Measurements from ENCODE around the gene GTPBP6.
"Not testable (repeated sequence)": the region's sequence is repeated elsewhere in the genome, so short reads cannot be mapped to it uniquely, and the experiment has no call there.

GTPBP6 gene

GRCh38 chrX:331151-331824 is 12.7 kb upstream of the GTPBP6 start:
- H3K36me3 ChIP-seq (ENCODE audit: control insufficient read depth, insufficient read depth, low read length): peaks cover 2% of the 10 kb centered on the region; the same call in 1 of the 2 replicates
- TF ChIP-seq CTCF (IDR thresholded peaks at IDR 0.05; ENCODE audit: insufficient read depth, low read length, poor library complexity, severe bottlenecking): no peak
- DNase-seq (ENCODE audit: extremely low read depth, insufficient read length): no peak
- no peaks in the 10 kb centered on the region for H3K27me3 ChIP-seq (replicated peaks; ENCODE audit: control insufficient read depth, insufficient read depth, low read length)
- H3K4me3 ChIP-seq (replicated peaks; ENCODE audit: low read depth, low read length): no peak overlapping the region

GRCh38 chrX:330726-331150 is 12.1 kb upstream of the GTPBP6 start:
- Histone ChIP-seq H3K36me3 (ENCODE audit: control insufficient read depth, insufficient read depth, low read length) (peaks cover 2% of the 10 kb centered on the region; the same call in 1 of the 2 replicates), H3K4me3 (replicated peaks; ENCODE audit: low read depth, low read length) (no peak overlapping the region), H3K27me3 (replicated peaks; ENCODE audit: control insufficient read depth, insufficient read depth, low read length) (no peaks in the 10 kb centered on the region)
- no peak for TF ChIP-seq CTCF (IDR thresholded peaks at IDR 0.05; ENCODE audit: insufficient read depth, low read length, poor library complexity, severe bottlenecking)
- no peak for DNase-seq (ENCODE audit: extremely low read depth, insufficient read length)

- not testable (repeated sequence) for H3K4me3 ChIP-seq (replicated peaks; ENCODE audit: low read depth, low read length); H3K36me3 ChIP-seq (ENCODE audit: control insufficient read depth, insufficient read depth, low read length); DNase-seq (ENCODE audit: extremely low read depth, insufficient read length); H3K27me3 ChIP-seq (replicated peaks; ENCODE audit: control insufficient read depth, insufficient read depth, low read length)
Observed at GRCh38 chrX:330141-330725, 11.6 kb upstream of the GTPBP6 start.

- H3K27me3 ChIP-seq (replicated peaks; ENCODE audit: control insufficient read depth, insufficient read depth, low read length): no peaks in the 10 kb centered on the region
- no peak overlapping the region for H3K4me3 ChIP-seq (replicated peaks; ENCODE audit: low read depth, low read length)
- H3K36me3 ChIP-seq (ENCODE audit: control insufficient read depth, insufficient read depth, low read length): peaks cover 2% of the 10 kb centered on the region; the same call in 1 of the 2 replicates
- TF ChIP-seq CTCF (IDR thresholded peaks at IDR 0.05; ENCODE audit: insufficient read depth, low read length, poor library complexity, severe bottlenecking): no peak
- DNase-seq (ENCODE audit: extremely low read depth, insufficient read length): no peak
Observed at GRCh38 chrX:329291-329910, 10.8 kb upstream of the GTPBP6 start.

GRCh38 chrX:327660-328126 is 9.1 kb upstream of the GTPBP6 start:
- no peaks in the 10 kb centered on the region for H3K27me3 ChIP-seq (replicated peaks; ENCODE audit: control insufficient read depth, insufficient read depth, low read length)
- H3K4me3 ChIP-seq (replicated peaks; ENCODE audit: low read depth, low read length): no peak overlapping the region
- no peak for TF ChIP-seq CTCF (IDR thresholded peaks at IDR 0.05; ENCODE audit: insufficient read depth, low read length, poor library complexity, severe bottlenecking)
- no peak for DNase-seq (ENCODE audit: extremely low read depth, insufficient read length)
- H3K36me3 ChIP-seq (ENCODE audit: control insufficient read depth, insufficient read depth, low read length): no peaks in the 10 kb centered on the region

- H3K27me3 ChIP-seq (replicated peaks; ENCODE audit: control insufficient read depth, insufficient read depth, low read length); H3K4me3 ChIP-seq (replicated peaks; ENCODE audit: low read depth, low read length); DNase-seq (ENCODE audit: extremely low read depth, insufficient read length); H3K36me3 ChIP-seq (ENCODE audit: control insufficient read depth, insufficient read depth, low read length): not testable (repeated sequence)
Observed at GRCh38 chrX:324664-325063, 6.1 kb upstream of the GTPBP6 start.
